IMR-90 (cell line): ENCODE data around the gene PNKD. TPM values are rescaled to one million over a fixed set of nuclear protein-coding genes. Genes with fewer than 3 reads are reported as not detected.

ENCODE experiments used
- ATAC-seq: fragments of 200-7000 bp; cut with Tn5 transposase; 2 replicates; pipeline ENCODE4 v1.9.1; 2020; ENCODE audit warnings: low read depth, mild to moderate bottlenecking, moderate library complexity
- BruUV-seq: library from RNA; stranded (reverse); fragments of 400-500 nt; replicated peaks from 2 replicates; lab custom pipeline; 2021; lab: Mats Ljungman, UMichigan
- CTCF ChIA-PET: fragments of 300-600 bp; formaldehyde crosslinking; extraction: SDS; loops from one replicate; lab custom pipeline; 2021; ENCODE audit warnings: antibody characterized with exemption; lab: Yijun Ruan, JAX
- POLR2A ChIA-PET: fragments of 300-600 bp; sonication (Branson Sonifier 250); formaldehyde crosslinking; loops from one replicate; lab custom pipeline; 2022; ENCODE audit warnings: antibody characterized with exemption; ENCODE audit not compliant: unreplicated experiment; lab: Charles Lee
- DNase-seq: peaks from one replicate; pipeline ENCODE4 v3.0.0; 2013
- H2AFZ ChIP-seq: replicated peaks from 2 replicates; pipeline ENCODE3; 2013; ENCODE audit warnings: low read length, mild to moderate bottlenecking; ENCODE audit not compliant: poor library complexity
- H2AK5ac ChIP-seq: 2 replicates; pipeline ENCODE4 v1.6.1; 2013; ENCODE audit warnings: low read depth, low read length, inconsistent platforms
- H2AK9ac ChIP-seq: replicated peaks from 2 replicates; pipeline ENCODE3; 2013; ENCODE audit warnings: mild to moderate bottlenecking, low read depth, low read length, moderate library complexity; ENCODE audit not compliant: poor library complexity
- H2BK120ac ChIP-seq: 2 replicates; pipeline ENCODE4 v1.6.1; 2013; ENCODE audit warnings: low read depth, low read length, inconsistent platforms
- H2BK15ac ChIP-seq: 3 replicates; pipeline ENCODE4 v1.6.1; 2013; ENCODE audit warnings: low read depth, low read length, inconsistent platforms
- H2BK20ac ChIP-seq: 2 replicates; pipeline ENCODE4 v1.6.1; 2013; ENCODE audit warnings: low read depth, mild to moderate bottlenecking, inconsistent platforms, low read length, moderate library complexity
- H2BK5ac ChIP-seq: 2 replicates; pipeline ENCODE4 v1.6.1; 2013; ENCODE audit warnings: mild to moderate bottlenecking, low read depth, low read length, inconsistent platforms; ENCODE audit not compliant: poor library complexity, severe bottlenecking
- H3K14ac ChIP-seq: replicated peaks from 2 replicates; pipeline ENCODE4 v1.6.1; 2013; ENCODE audit warnings: low read depth, low read length, inconsistent platforms
- H3K18ac ChIP-seq: 2 replicates; pipeline ENCODE4 v1.6.1; 2013; ENCODE audit warnings: low read depth, low read length, control low read depth
- H3K23ac ChIP-seq: 2 replicates; pipeline ENCODE4 v1.6.1; 2013; ENCODE audit warnings: low read depth, low read length, inconsistent platforms
- H3K27ac ChIP-seq: 2 replicates; pipeline ENCODE4 v1.5.1; 2013; ENCODE audit warnings: mild to moderate bottlenecking, control low read depth, low read length; ENCODE audit not compliant: insufficient read depth
- H3K27me3 ChIP-seq: 2 replicates; pipeline ENCODE4 v1.6.1; 2013; ENCODE audit warnings: low read length; ENCODE audit not compliant: control insufficient read depth, insufficient read depth
- H3K36me3 ChIP-seq: 2 replicates; pipeline ENCODE4 v1.6.1; 2013; ENCODE audit warnings: low read length, mixed read lengths; ENCODE audit not compliant: control insufficient read depth, insufficient read depth
- H3K4ac ChIP-seq: 2 replicates; pipeline ENCODE4 v1.6.1; 2013; ENCODE audit warnings: low read depth, low read length, inconsistent platforms
- H3K4me1 ChIP-seq: 2 replicates; pipeline ENCODE4 v1.6.1; 2013; ENCODE audit warnings: low read length, mixed read lengths; ENCODE audit not compliant: control insufficient read depth, insufficient read depth
- H3K4me2 ChIP-seq: 2 replicates; pipeline ENCODE4 v1.6.1; 2013; ENCODE audit warnings: low read depth, mild to moderate bottlenecking, control low read depth, low read length, moderate library complexity
- H3K4me3 ChIP-seq: 2 replicates; pipeline ENCODE4 v1.5.1; 2013; ENCODE audit warnings: low read depth, mild to moderate bottlenecking, control low read depth, low read length, moderate library complexity; ENCODE audit not compliant: insufficient read depth
- H3K56ac ChIP-seq: 2 replicates; pipeline ENCODE4 v1.6.1; 2013; ENCODE audit warnings: low read length, inconsistent platforms; ENCODE audit not compliant: insufficient read depth; ENCODE audit errors: extremely low read depth
- H3K79me1 ChIP-seq, 2 experiments: 2 replicates each; pipeline ENCODE4 v1.6.1; 2013; ENCODE audit warnings: low read length in 2 of 2, inconsistent platforms in 1 of 2, low read depth in 1 of 2
- H3K9ac ChIP-seq: 2 replicates; pipeline ENCODE4 v1.6.1; 2013; ENCODE audit warnings: low read depth, low read length, control low read depth
- H3K9me1 ChIP-seq: 2 replicates; pipeline ENCODE4 v1.6.1; 2013; ENCODE audit warnings: low read length, inconsistent platforms; ENCODE audit not compliant: insufficient read depth
- H3K9me3 ChIP-seq: 2 replicates; pipeline ENCODE4 v1.6.1; 2013; ENCODE audit warnings: low read length; ENCODE audit not compliant: control insufficient read depth, insufficient read depth
- H4K20me1 ChIP-seq: 2 replicates; pipeline ENCODE4 v1.6.1; 2013; ENCODE audit warnings: low read length, inconsistent platforms; ENCODE audit not compliant: insufficient read depth
- H4K5ac ChIP-seq: 2 replicates; pipeline ENCODE4 v1.6.1; 2013; ENCODE audit warnings: mild to moderate bottlenecking, low read depth, low read length, control low read depth
- H4K8ac ChIP-seq, 2 experiments: 2 replicates each; pipeline ENCODE4 v1.6.1; 2013; ENCODE audit warnings: low read depth in 2 of 2, low read length in 2 of 2, control low read depth in 1 of 2, inconsistent platforms in 1 of 2
- H4K91ac ChIP-seq: 2 replicates; pipeline ENCODE4 v1.6.1; 2013; ENCODE audit warnings: low read depth, low read length, inconsistent platforms; ENCODE audit not compliant: insufficient read depth
- BHLHE40 ChIP-seq: fragments of 150-350 bp; IDR thresholded peaks from 2 replicates; pipeline ENCODE4 v1.6.1; 2016; ENCODE audit warnings: mild to moderate bottlenecking, low read depth, low read length
- CEBPB ChIP-seq: IDR thresholded peaks from 2 replicates; pipeline ENCODE4 v1.6.1; 2012; ENCODE audit warnings: low read depth, low read length, improper control_type of control experiment
- CHD1 ChIP-seq: IDR thresholded peaks from 2 replicates; pipeline ENCODE4 v1.6.1; 2012; ENCODE audit warnings: low read depth, low read length, improper control_type of control experiment
- FOS ChIP-seq: fragments of 150-350 bp; IDR thresholded peaks from 2 replicates; pipeline ENCODE4 v1.6.1; 2016; ENCODE audit warnings: low read depth, low read length
- MAFK ChIP-seq: IDR thresholded peaks from 2 replicates; pipeline ENCODE4 v1.6.1; 2012; ENCODE audit warnings: low read depth, low read length, improper control_type of control experiment
- MAZ ChIP-seq: IDR thresholded peaks from 2 replicates; pipeline ENCODE4 v1.6.1; 2012; ENCODE audit warnings: low read depth, mild to moderate bottlenecking, low read length, improper control_type of control experiment, moderate library complexity, borderline replicate concordance
- MXI1 ChIP-seq: IDR thresholded peaks from 2 replicates; pipeline ENCODE4 v1.6.1; 2012; ENCODE audit warnings: low read depth, mild to moderate bottlenecking, low read length, moderate library complexity, borderline replicate concordance
- NFE2L2 ChIP-seq: fragments of 150-350 bp; IDR thresholded peaks from 2 replicates; pipeline ENCODE4 v1.6.1; 2016; ENCODE audit warnings: low read depth, mild to moderate bottlenecking, low read length
- POLR2A ChIP-seq: IDR thresholded peaks from 2 replicates; pipeline ENCODE4 v1.6.1; 2012; ENCODE audit warnings: mild to moderate bottlenecking, low read depth, low read length
- RAD21 ChIP-seq: IDR thresholded peaks from 2 replicates; pipeline ENCODE4 v1.6.1; 2012; ENCODE audit warnings: low read length, improper control_type of control experiment
- RCOR1 ChIP-seq: IDR thresholded peaks from 2 replicates; pipeline ENCODE4 v1.6.1; 2012; ENCODE audit warnings: mild to moderate bottlenecking, low read length, improper control_type of control experiment; ENCODE audit not compliant: insufficient replicate concordance
- RFX5 ChIP-seq: IDR thresholded peaks from 2 replicates; pipeline ENCODE4 v1.8.0; 2012; ENCODE audit warnings: low read depth, mild to moderate bottlenecking, low read length, moderate library complexity
- SMC3 ChIP-seq: fragments of 150-350 bp; IDR thresholded peaks from 2 replicates; pipeline ENCODE4 v1.6.1; 2016; ENCODE audit warnings: low read depth, mild to moderate bottlenecking, antibody characterized with exemption, low read length, moderate library complexity
- WGBS, 2 experiments: methylation state at CpG; one replicate each; pipeline versions ENCODE4 v1.1.5 to v1.1.7; 2013; ENCODE audit warnings: missing lambda C conversion rate in 2 of 2; ENCODE audit not compliant: insufficient read length in 1 of 2; ENCODE audit errors: extremely low coverage in 2 of 2; 5-methylcytosine and 5-hydroxymethylcytosine counted together
- dilution Hi-C: fragments of 300-500 bp; cut with HindIII; formaldehyde crosslinking; loops from one replicate; pipeline ENCODE4 v1.14.3; 2018; ENCODE audit warnings: low sequenced_read_pairs; ENCODE audit not compliant: unreplicated experiment
- in situ Hi-C: fragments of 300-500 bp; cut with MboI; formaldehyde crosslinking; loops from 3 replicates; pipeline ENCODE4 v1.14.3; 2019; ENCODE audit warnings: low sequenced_read_pairs, inconsistent platforms, mixed read lengths
- intact Hi-C: fragments of 100-400 bp; cut with micrococcal nuclease; formaldehyde crosslinking; loops from 2 replicates; pipeline ENCODE4 v1.10.0; 2022
- polyA plus RNA-seq, 3 experiments: library from polyadenylated mRNA; depleted of rRNA; stranded (reverse); fragments of >200 nt; gene quantifications; 2 replicates each; pipeline ENCODE4 v1.2.3, GENCODE V29; 2012; ENCODE audit warnings: low replicate concordance in 1 of 3
- total RNA-seq: library from RNA; depleted of rRNA; stranded (reverse); fragments of >200 nt; gene quantifications from 2 replicates; pipeline ENCODE4 v1.2.3, GENCODE V29; 2012
- TF ChIP-seq, protein P1 (sequence below): fragments of 150-350 bp; IDR thresholded peaks from 2 replicates; pipeline ENCODE4 v1.6.1; 2016; ENCODE audit warnings: low read depth, mild to moderate bottlenecking, low read length, moderate library complexity, borderline replicate concordance
- TF ChIP-seq, protein P2 (sequence below): conservative IDR thresholded peaks from 2 replicates; pipeline ENCODE4 v1.5.1; 2012; ENCODE audit warnings: mild to moderate bottlenecking, low read depth, low read length, improper control_type of control experiment
- TF ChIP-seq, protein P3 (sequence below): fragments of 150-350 bp; IDR thresholded peaks from 2 replicates; pipeline ENCODE4 v1.6.1; 2017; ENCODE audit warnings: mild to moderate bottlenecking, antibody characterized with exemption, low read length, low read depth

The PNKD gene
- total and polyA plus RNA-seq, 2 of the 4 experiments (the other 2 are of a cell fraction): 19.2 to 68.5 TPM

GRCh38 chr2:218364196-218364595 is 93.9 kb downstream of the PNKD start:
- ATAC-seq: no peak
- intact Hi-C loops: no loop called here
- no peak overlapping the region for H2BK15ac ChIP-seq
- H4K91ac ChIP-seq: no peak overlapping the region
- no peak overlapping the region for H2BK20ac ChIP-seq
- H2AK9ac ChIP-seq: no peak overlapping the region
- no peak overlapping the region for H3K4ac ChIP-seq
- peaks cover 6% of the 10 kb centered on the region; the same call in 1 of the 2 replicates for H3K27me3 ChIP-seq
- H3K4me1 ChIP-seq: peaks cover 2% of the 10 kb centered on the region; the same call in 1 of the 2 replicates
- ChIA-PET CTCF (no interaction called here), POLR2A (no interaction called here)
- DNase-seq: no peak
- H3K27ac ChIP-seq: no peak overlapping the region
- in situ Hi-C loops: no loop called here
- no peak overlapping the region for H3K18ac ChIP-seq
- no peak overlapping the region for H3K56ac ChIP-seq
- no peak for TF ChIP-seq RFX5
- no peak for TF ChIP-seq NFE2L2
- TF ChIP-seq, protein P1, sequence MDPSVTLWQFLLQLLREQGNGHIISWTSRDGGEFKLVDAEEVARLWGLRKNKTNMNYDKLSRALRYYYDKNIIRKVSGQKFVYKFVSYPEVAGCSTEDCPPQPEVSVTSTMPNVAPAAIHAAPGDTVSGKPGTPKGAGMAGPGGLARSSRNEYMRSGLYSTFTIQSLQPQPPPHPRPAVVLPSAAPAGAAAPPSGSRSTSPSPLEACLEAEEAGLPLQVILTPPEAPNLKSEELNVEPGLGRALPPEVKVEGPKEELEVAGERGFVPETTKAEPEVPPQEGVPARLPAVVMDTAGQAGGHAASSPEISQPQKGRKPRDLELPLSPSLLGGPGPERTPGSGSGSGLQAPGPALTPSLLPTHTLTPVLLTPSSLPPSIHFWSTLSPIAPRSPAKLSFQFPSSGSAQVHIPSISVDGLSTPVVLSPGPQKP: no peak
- TF ChIP-seq, protein P2, sequence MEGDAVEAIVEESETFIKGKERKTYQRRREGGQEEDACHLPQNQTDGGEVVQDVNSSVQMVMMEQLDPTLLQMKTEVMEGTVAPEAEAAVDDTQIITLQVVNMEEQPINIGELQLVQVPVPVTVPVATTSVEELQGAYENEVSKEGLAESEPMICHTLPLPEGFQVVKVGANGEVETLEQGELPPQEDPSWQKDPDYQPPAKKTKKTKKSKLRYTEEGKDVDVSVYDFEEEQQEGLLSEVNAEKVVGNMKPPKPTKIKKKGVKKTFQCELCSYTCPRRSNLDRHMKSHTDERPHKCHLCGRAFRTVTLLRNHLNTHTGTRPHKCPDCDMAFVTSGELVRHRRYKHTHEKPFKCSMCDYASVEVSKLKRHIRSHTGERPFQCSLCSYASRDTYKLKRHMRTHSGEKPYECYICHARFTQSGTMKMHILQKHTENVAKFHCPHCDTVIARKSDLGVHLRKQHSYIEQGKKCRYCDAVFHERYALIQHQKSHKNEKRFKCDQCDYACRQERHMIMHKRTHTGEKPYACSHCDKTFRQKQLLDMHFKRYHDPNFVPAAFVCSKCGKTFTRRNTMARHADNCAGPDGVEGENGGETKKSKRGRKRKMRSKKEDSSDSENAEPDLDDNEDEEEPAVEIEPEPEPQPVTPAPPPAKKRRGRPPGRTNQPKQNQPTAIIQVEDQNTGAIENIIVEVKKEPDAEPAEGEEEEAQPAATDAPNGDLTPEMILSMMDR: no peak
- no peak for TF ChIP-seq BHLHE40
- TF ChIP-seq CHD1: no peak
- no peak for TF ChIP-seq RCOR1
- no peak for TF ChIP-seq SMC3
- no peak for TF ChIP-seq MAFK
- no peak for TF ChIP-seq POLR2A
- no peak for TF ChIP-seq RAD21
- no peak for TF ChIP-seq CEBPB
- no peak for TF ChIP-seq FOS
- no peak for TF ChIP-seq MXI1
- TF ChIP-seq MAZ: no peak
- TF ChIP-seq, protein P3, sequence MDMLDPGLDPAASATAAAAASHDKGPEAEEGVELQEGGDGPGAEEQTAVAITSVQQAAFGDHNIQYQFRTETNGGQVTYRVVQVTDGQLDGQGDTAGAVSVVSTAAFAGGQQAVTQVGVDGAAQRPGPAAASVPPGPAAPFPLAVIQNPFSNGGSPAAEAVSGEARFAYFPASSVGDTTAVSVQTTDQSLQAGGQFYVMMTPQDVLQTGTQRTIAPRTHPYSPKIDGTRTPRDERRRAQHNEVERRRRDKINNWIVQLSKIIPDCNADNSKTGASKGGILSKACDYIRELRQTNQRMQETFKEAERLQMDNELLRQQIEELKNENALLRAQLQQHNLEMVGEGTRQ: no peak
- dilution Hi-C loops: no loop called here
- no peak overlapping the region for H2AK5ac ChIP-seq
- no TSS peak for BruUV-seq
- H2BK5ac ChIP-seq: no peak overlapping the region
- H3K4me3 ChIP-seq: no peak overlapping the region
- H4K8ac ChIP-seq: no peak overlapping the region
- H3K4me2 ChIP-seq: no peak overlapping the region
- no peaks in the 10 kb centered on the region for H3K9me1 ChIP-seq
- H3K36me3 ChIP-seq: no peaks in the 10 kb centered on the region
- 60% methylated on average over 1 of the region's 6 CpGs; no CpG with 5 or more reads in 1 of the 2 experiments for WGBS, 2 experiments
- H3K23ac ChIP-seq: no peak overlapping the region
- H2BK120ac ChIP-seq: no peak overlapping the region
- no peak overlapping the region for H3K9ac ChIP-seq
- no peak overlapping the region for H4K5ac ChIP-seq
- no peaks in the 10 kb centered on the region for H3K79me1 ChIP-seq
- H4K20me1 ChIP-seq: no peaks in the 10 kb centered on the region
- no peak overlapping the region for H2AFZ ChIP-seq
- no peak overlapping the region for H3K14ac ChIP-seq
- H3K9me3 ChIP-seq: peaks cover 7% of the 10 kb centered on the region
